Smooth muscle cell (in vitro differentiated cells): Measurements from ENCODE around the gene SLC38A4. TPM values are rescaled to one million over a fixed set of nuclear protein-coding genes. Genes with fewer than 3 reads are reported as not detected.

Experiments used
- DNase-seq: peaks from one replicate; lab custom pipeline; 2025; ENCODE audit not compliant: unreplicated experiment; lab: John Stamatoyannopoulos, UW
- H2AFZ ChIP-seq: fragments of 200-600 bp; sonication (generic); 2 replicates; pipeline ENCODE4 v1.6.0; 2016; ENCODE audit warnings: antibody characterized with exemption, low read depth, mild to moderate bottlenecking
- H3F3A ChIP-seq: fragments of 200-600 bp; sonication (generic); 2 replicates; pipeline ENCODE4 v1.6.0; 2017; ENCODE audit warnings: antibody characterized with exemption, low read depth
- H3K27ac ChIP-seq: fragments of 200-600 bp; sonication (generic); 2 replicates; pipeline ENCODE4 v1.5.1; 2016; ENCODE audit warnings: low read depth, mild to moderate bottlenecking
- H3K27me3 ChIP-seq: fragments of 200-600 bp; sonication (generic); 2 replicates; pipeline ENCODE4 v1.6.1; 2016; ENCODE audit warnings: low read depth, mild to moderate bottlenecking
- H3K36me3 ChIP-seq: fragments of 200-600 bp; sonication (generic); 2 replicates; pipeline ENCODE4 v1.5.1; 2016; ENCODE audit warnings: low read depth
- H3K4me1 ChIP-seq: fragments of 200-600 bp; sonication (generic); 2 replicates; pipeline ENCODE4 v1.5.1; 2016; ENCODE audit warnings: low read depth
- H3K4me2 ChIP-seq: fragments of 200-600 bp; sonication (generic); 2 replicates; pipeline ENCODE4 v1.6.0; 2016; ENCODE audit warnings: mild to moderate bottlenecking
- H3K4me3 ChIP-seq: fragments of 200-600 bp; sonication (generic); 2 replicates; pipeline ENCODE4 v1.5.1; 2016; ENCODE audit warnings: mild to moderate bottlenecking
- H3K79me2 ChIP-seq: fragments of 200-600 bp; sonication (generic); 2 replicates; pipeline ENCODE4 v1.6.0; 2016; ENCODE audit warnings: low read depth, mild to moderate bottlenecking
- H3K9ac ChIP-seq: fragments of 200-600 bp; sonication (generic); 2 replicates; pipeline ENCODE4 v1.6.0; 2016; ENCODE audit warnings: low read depth
- H3K9me3 ChIP-seq: fragments of 200-600 bp; sonication (generic); replicated peaks from 2 replicates; pipeline ENCODE4 v1.5.1; 2016; ENCODE audit warnings: low read depth
- H4K20me1 ChIP-seq: fragments of 200-600 bp; sonication (generic); 2 replicates; pipeline ENCODE4 v1.6.0; 2016; ENCODE audit warnings: low read depth
- WGBS: methylation state at CpG from one replicate; pipeline ENCODE4 v1.1.7; 2016; ENCODE audit warnings: low lambda C conversion rate; 5-methylcytosine and 5-hydroxymethylcytosine counted together
- polyA plus RNA-seq: library from polyadenylated mRNA; unstranded; fragments of >200 nt; fragmentation: Nextera tagmentation; extraction: Ambion mirVana; gene quantifications from 2 replicates; pipeline ENCODE4 v1.2.1, GENCODE V29; 2016
- total RNA-seq: library from RNA; depleted of rRNA; stranded (reverse); fragments of >200 nt; gene quantifications from 2 replicates; pipeline ENCODE4 v1.2.3, GENCODE V29; 2014
- TF ChIP-seq, protein P1 (sequence below): fragments of 200-600 bp; sonication (generic); IDR thresholded peaks from 2 replicates; pipeline ENCODE4 v1.5.1; 2017; ENCODE audit warnings: borderline replicate concordance, mild to moderate bottlenecking, antibody characterized with exemption; ENCODE audit not compliant: insufficient read depth, poor library complexity, severe bottlenecking

Gene SLC38A4
- total and polyA plus RNA-seq, 2 experiments from 2014 or later = 0.77 to 2.7 TPM

DNA sequence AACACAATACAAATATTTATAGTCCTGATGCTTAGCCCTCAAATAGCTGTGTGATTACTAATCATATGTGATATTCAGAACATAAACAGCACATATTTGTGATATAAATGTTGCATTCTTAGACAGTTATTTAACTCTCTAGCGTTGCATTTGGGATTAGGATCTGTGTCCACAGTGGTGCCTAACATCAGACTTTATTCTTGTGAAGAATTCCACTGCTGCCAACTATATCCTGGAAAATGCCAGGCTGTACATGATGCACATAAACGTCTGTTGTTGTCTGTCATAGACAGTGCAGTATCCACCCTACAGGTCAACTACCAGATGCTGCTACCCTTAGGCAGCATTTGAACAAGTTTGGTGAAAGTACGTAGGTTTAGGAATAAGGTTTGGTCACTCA, 39.0 kb downstream of the SLC38A4 start:
- Histone ChIP-seq H3K27ac (peak overlapping the region; percentile 77), H3F3A (no peaks in the 10 kb centered on the region), H3K27me3 (no peaks in the 10 kb centered on the region), H3K4me2 (peak overlapping the region; percentile 63), H3K9me3 (no peaks in the 10 kb centered on the region), H3K9ac (no peak overlapping the region), H3K4me3 (no peak overlapping the region), H4K20me1 (no peaks in the 10 kb centered on the region), H3K4me1 (peaks cover 14% of the 10 kb centered on the region), H2AFZ (peak overlapping the region; percentile 51), H3K36me3 (no peaks in the 10 kb centered on the region), H3K79me2 (no peaks in the 10 kb centered on the region)
- WGBS = 51% methylated on average over 3 of the region's 3 CpGs
- TF ChIP-seq, protein P1, sequence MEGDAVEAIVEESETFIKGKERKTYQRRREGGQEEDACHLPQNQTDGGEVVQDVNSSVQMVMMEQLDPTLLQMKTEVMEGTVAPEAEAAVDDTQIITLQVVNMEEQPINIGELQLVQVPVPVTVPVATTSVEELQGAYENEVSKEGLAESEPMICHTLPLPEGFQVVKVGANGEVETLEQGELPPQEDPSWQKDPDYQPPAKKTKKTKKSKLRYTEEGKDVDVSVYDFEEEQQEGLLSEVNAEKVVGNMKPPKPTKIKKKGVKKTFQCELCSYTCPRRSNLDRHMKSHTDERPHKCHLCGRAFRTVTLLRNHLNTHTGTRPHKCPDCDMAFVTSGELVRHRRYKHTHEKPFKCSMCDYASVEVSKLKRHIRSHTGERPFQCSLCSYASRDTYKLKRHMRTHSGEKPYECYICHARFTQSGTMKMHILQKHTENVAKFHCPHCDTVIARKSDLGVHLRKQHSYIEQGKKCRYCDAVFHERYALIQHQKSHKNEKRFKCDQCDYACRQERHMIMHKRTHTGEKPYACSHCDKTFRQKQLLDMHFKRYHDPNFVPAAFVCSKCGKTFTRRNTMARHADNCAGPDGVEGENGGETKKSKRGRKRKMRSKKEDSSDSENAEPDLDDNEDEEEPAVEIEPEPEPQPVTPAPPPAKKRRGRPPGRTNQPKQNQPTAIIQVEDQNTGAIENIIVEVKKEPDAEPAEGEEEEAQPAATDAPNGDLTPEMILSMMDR = no peak
- no peak for DNase-seq

DNA sequence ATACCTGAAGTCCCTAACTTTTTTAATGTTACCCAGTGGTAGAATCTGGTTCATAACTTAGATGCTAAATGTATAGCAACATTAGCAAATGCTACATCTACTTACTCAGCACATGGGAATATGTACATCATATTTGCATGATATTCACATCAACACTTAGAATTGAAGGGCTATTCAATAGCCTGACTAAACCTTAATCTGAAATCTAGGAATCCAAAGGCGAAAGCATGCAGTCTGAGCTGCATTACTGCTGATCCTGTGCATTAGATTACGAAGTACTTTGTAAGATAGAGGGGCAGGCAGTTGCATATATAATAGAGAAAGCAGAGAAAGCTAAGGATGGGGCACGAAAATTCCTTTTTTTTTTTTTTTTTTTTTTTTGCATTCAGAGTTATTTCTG, 40.4 kb downstream of the SLC38A4 start:
- Histone ChIP-seq H4K20me1 (no peaks in the 10 kb centered on the region), H3K9ac (no peak overlapping the region), H3K9me3 (no peaks in the 10 kb centered on the region), H3K4me3 (no peak overlapping the region), H3F3A (no peaks in the 10 kb centered on the region), H3K36me3 (no peaks in the 10 kb centered on the region), H3K27ac (no peak overlapping the region), H2AFZ (no peak overlapping the region), H3K27me3 (no peaks in the 10 kb centered on the region), H3K4me2 (no peak overlapping the region), H3K79me2 (no peaks in the 10 kb centered on the region), H3K4me1 (peaks cover 14% of the 10 kb centered on the region)
- no peak for DNase-seq
- TF ChIP-seq, protein P1 = no peak
- WGBS = 82% methylated on average over 3 of the region's 3 CpGs

DNA sequence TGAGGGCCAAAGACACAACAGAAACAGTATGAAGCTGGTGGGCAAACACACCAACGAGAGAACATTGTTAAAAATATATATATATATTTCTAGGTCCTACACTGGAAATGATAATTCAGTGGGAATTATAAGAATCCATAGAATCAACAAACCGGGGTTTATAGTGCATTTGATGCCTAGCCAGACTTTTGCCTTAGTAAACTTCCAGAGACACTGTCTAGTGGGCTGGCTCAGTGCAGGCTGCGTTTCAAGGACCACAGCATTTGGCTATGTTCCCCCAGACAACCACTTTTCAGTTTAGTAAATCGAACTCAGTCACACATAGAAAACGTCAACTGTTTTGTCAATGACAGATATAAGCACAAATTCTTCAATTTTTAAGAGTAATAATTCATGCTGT, 41.9 kb downstream of the SLC38A4 start:
- DNase-seq = no peak
- Histone ChIP-seq H3K4me3 (no peak overlapping the region), H2AFZ (no peak overlapping the region), H3K79me2 (no peaks in the 10 kb centered on the region), H3K9me3 (no peaks in the 10 kb centered on the region), H4K20me1 (no peaks in the 10 kb centered on the region), H3K36me3 (no peaks in the 10 kb centered on the region), H3F3A (no peaks in the 10 kb centered on the region), H3K27me3 (no peaks in the 10 kb centered on the region), H3K9ac (no peak overlapping the region), H3K4me1 (peaks cover 14% of the 10 kb centered on the region), H3K27ac (no peak overlapping the region), H3K4me2 (no peak overlapping the region)
- TF ChIP-seq, protein P1 = no peak
- WGBS = 79% methylated on average over 5 of the region's 5 CpGs

DNA sequence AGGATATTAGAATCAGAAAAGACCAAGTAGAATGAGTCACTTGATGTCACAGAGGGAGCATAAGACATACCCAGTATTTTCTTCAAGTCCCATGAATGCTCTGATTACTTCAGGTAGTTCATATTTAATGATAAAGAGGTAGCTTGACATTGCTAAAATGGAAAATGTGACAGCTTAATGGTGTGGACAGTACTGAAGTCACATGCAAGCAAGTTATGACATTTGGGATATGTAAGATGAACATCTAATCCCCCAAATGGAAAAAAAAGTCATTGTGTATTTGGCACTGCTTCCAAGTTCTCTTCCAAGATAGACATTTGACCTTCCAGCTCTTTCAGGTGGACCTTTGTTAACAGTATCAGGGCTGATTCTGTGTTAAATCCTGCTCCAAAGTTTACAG, 45.9 kb downstream of the SLC38A4 start:
- H3K27me3 ChIP-seq = no peaks in the 10 kb centered on the region
- H4K20me1 ChIP-seq = no peaks in the 10 kb centered on the region
- no peak for DNase-seq
- TF ChIP-seq, protein P1 = no peak
- H3K4me1 ChIP-seq = no peaks in the 10 kb centered on the region
- no peak overlapping the region for H3K27ac ChIP-seq
- no peak overlapping the region for H3K4me3 ChIP-seq
- no peak overlapping the region for H3K4me2 ChIP-seq
- H2AFZ ChIP-seq = no peak overlapping the region
- no peaks in the 10 kb centered on the region for H3K9me3 ChIP-seq
- H3K9ac ChIP-seq = no peak overlapping the region
- H3K36me3 ChIP-seq = no peaks in the 10 kb centered on the region
- no peaks in the 10 kb centered on the region for H3K79me2 ChIP-seq
- no peaks in the 10 kb centered on the region for H3F3A ChIP-seq
